ENCODE results near the gene ATP13A1.
A peak's percentile ranks its signal among the peaks of the same experiment; 100 is the strongest.

The ATP13A1 gene

GRCh38 chr19:19642506-19643157, 20.8 kb downstream of the ATP13A1 start:
- peak; percentile 30 to 48 (median 33) for DNase-seq

- DNase-seq: no peak
Measured at GRCh38 chr19:19637523-19638251, 25.8 kb downstream of the ATP13A1 start.

GRCh38 chr19:19637186-19637522, 26.3 kb downstream of the ATP13A1 start:
- no peak for DNase-seq

GRCh38 chr19:19636573-19637185, 26.8 kb downstream of the ATP13A1 start:
- DNase-seq: no peak

GRCh38 chr19:19635313-19635702, 28.2 kb downstream of the ATP13A1 start:
- DNase-seq: no peak

- no peak for DNase-seq
Measured at GRCh38 chr19:19634516-19635312, 28.8 kb downstream of the ATP13A1 start.

- DNase-seq: no peak
Measured at GRCh38 chr19:19633711-19634515, 29.6 kb downstream of the ATP13A1 start.

- DNase-seq: no peak
Measured at GRCh38 chr19:19632661-19633060, 30.8 kb downstream of the ATP13A1 start.

GRCh38 chr19:19631346-19631745, 32.1 kb downstream of the ATP13A1 start:
- DNase-seq: no peak

- no peak for DNase-seq
Measured at GRCh38 chr19:19630426-19630825, 33.0 kb downstream of the ATP13A1 start.

- no peak for DNase-seq
Measured at GRCh38 chr19:19630062-19630414, 33.4 kb downstream of the ATP13A1 start.

- DNase-seq: peak; percentile 79 to 85 (median 80)
Measured at GRCh38 chr19:19628501-19629134, 34.9 kb downstream of the ATP13A1 start.

GRCh38 chr19:19627621-19628500, 35.6 kb downstream of the ATP13A1 start, which contains the start of gene LPAR2:
Gene LPAR2 (minus strand): TSS chr19:19628220. CDS start chr19:19627275, 945 bp downstream.
- peak; percentile 27 to 52 (median 44) for DNase-seq

GRCh38 chr19:19626516-19627472, 36.7 kb downstream of the ATP13A1 start:
- no peak for DNase-seq

GRCh38 chr19:19624032-19624570, 39.4 kb downstream of the ATP13A1 start:
- no peak for DNase-seq

- DNase-seq: no peak
Measured at GRCh38 chr19:19623383-19623782, 40.1 kb downstream of the ATP13A1 start.

GRCh38 chr19:19619849-19620210, 43.6 kb downstream of the ATP13A1 start:
- DNase-seq: no peak

- DNase-seq: no peak
Measured at GRCh38 chr19:19619181-19619848, 44.2 kb downstream of the ATP13A1 start.
